ENCODE data around the gene ARL8A. TPM values are rescaled to one million over a fixed set of nuclear protein-coding genes. Genes with fewer than 3 reads are reported as not detected.

Gene ARL8A
- total RNA-seq, 2 donors from 2014 or later: 30.3 to 57.0 TPM

DNA sequence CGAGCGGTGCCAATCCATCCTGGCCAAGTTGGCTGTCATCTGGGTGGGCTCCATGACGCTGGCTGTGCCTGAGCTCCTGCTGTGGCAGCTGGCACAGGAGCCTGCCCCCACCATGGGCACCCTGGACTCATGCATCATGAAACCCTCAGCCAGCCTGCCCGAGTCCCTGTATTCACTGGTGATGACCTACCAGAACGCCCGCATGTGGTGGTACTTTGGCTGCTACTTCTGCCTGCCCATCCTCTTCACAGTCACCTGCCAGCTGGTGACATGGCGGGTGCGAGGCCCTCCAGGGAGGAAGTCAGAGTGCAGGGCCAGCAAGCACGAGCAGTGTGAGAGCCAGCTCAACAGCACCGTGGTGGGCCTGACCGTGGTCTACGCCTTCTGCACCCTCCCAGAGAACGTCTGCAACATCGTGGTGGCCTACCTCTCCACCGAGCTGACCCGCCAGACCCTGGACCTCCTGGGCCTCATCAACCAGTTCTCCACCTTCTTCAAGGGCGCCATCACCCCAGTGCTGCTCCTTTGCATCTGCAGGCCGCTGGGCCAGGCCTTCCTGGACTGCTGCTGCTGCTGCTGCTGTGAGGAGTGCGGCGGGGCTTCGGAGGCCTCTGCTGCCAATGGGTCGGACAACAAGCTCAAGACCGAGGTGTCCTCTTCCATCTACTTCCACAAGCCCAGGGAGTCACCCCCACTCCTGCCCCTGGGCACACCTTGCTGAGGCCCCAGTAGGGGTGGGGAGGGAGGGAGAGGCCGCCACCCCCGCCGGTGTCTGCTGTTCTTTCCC lies 16.5 kb downstream of the ARL8A start:
- no peak overlapping the region for H3K27ac ChIP-seq
- no peak for DNase-seq
- H3K4me1 ChIP-seq: no peaks in the 10 kb centered on the region
- intact Hi-C loops (cut with DNase I): no loop called here
- no peaks in the 10 kb centered on the region for H3K27me3 ChIP-seq
- H3K9me3 ChIP-seq: no peaks in the 10 kb centered on the region
- TF ChIP-seq, protein P1, sequence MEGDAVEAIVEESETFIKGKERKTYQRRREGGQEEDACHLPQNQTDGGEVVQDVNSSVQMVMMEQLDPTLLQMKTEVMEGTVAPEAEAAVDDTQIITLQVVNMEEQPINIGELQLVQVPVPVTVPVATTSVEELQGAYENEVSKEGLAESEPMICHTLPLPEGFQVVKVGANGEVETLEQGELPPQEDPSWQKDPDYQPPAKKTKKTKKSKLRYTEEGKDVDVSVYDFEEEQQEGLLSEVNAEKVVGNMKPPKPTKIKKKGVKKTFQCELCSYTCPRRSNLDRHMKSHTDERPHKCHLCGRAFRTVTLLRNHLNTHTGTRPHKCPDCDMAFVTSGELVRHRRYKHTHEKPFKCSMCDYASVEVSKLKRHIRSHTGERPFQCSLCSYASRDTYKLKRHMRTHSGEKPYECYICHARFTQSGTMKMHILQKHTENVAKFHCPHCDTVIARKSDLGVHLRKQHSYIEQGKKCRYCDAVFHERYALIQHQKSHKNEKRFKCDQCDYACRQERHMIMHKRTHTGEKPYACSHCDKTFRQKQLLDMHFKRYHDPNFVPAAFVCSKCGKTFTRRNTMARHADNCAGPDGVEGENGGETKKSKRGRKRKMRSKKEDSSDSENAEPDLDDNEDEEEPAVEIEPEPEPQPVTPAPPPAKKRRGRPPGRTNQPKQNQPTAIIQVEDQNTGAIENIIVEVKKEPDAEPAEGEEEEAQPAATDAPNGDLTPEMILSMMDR (IDR thresholded peaks at IDR 0.05): no peak
- no peak overlapping the region for H3K4me3 ChIP-seq
- no peak overlapping the region for H3K9ac ChIP-seq (ENCODE audit: low read depth in 2 of 2, low read length in 2 of 2)
- H3K36me3 ChIP-seq: no peaks in the 10 kb centered on the region

DNA sequence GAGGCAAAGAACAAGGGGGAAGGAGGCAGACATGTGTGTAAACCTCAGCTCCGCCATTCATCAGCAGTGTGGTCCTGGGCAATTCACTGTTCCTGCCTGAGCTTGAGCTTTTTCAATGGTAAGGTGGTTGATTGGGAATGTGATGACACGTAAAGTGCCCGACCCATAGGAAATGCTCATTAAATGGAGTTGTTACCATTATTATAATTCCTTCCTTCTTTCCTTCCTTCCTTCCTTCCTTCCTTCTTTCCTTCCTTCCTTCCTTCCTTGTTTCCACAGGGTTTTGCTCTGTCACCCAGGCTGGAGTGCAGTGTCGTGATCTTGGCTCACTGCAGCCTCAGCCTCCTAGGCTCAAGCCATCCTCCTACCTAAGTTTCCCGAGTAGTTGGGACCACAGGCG lies 17.5 kb downstream of the ARL8A start:
- Histone ChIP-seq H3K9ac (ENCODE audit: low read depth in 2 of 2, low read length in 2 of 2) (no peak overlapping the region), H3K27me3 (no peaks in the 10 kb centered on the region), H3K4me1 (no peaks in the 10 kb centered on the region), H3K36me3 (no peaks in the 10 kb centered on the region), H3K27ac (no peak overlapping the region), H3K9me3 (no peaks in the 10 kb centered on the region), H3K4me3 (no peak overlapping the region)
- intact Hi-C loops (cut with DNase I): no loop called here
- TF ChIP-seq, protein P1 (IDR thresholded peaks at IDR 0.05): no peak
- no peak for DNase-seq

DNA sequence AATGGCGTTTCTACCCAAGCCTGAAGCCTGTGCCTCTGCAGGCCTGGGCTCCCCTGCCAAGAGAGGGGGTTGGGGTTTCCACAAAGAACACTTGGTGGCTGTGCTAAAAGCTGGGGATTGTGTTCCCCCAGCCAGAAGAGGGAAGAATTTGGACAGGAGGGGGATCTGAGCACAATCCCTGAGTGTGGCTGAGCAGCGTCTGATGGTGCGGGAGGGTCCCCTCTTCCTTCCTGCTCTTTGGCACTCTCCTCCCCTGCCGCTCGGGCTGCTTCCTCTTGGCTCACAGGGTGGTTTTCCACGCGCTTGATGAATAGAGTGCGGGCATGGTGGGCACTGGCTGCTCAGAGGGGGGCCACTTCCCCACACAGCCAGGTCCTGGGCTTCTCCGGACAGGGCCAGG lies 18.1 kb downstream of the ARL8A start:
- no peak for DNase-seq
- H3K36me3 ChIP-seq: no peaks in the 10 kb centered on the region
- TF ChIP-seq, protein P1 (IDR thresholded peaks at IDR 0.05): no peak
- no peak overlapping the region for H3K9ac ChIP-seq (ENCODE audit: low read depth in 2 of 2, low read length in 2 of 2)
- no peaks in the 10 kb centered on the region for H3K9me3 ChIP-seq
- intact Hi-C loops (cut with DNase I): no loop called here
- H3K4me1 ChIP-seq: no peaks in the 10 kb centered on the region
- no peak overlapping the region for H3K4me3 ChIP-seq
- H3K27ac ChIP-seq: no peak overlapping the region
- no peaks in the 10 kb centered on the region for H3K27me3 ChIP-seq

DNA sequence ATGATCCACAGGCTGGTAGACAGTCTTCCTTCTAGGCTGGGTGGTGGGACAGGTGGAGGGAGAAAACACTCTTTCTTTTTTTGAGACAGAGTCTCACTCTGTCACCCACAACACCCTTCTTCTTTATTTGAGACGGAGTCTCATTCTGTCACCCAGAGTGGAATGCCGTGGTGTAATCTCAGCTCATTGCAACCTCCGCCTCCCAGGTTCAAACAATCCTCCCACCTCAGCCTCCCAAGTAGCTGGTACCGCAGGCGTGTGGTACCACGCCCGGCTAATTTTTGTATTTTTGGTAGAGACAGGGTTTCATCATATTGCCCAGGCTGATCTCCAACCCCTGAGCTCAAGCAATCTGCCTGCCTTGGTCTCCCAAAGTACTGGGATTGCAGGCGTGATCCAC lies 18.9 kb downstream of the ARL8A start:
- no peak overlapping the region for H3K27ac ChIP-seq
- TF ChIP-seq, protein P1 (IDR thresholded peaks at IDR 0.05): no peak

DNA sequence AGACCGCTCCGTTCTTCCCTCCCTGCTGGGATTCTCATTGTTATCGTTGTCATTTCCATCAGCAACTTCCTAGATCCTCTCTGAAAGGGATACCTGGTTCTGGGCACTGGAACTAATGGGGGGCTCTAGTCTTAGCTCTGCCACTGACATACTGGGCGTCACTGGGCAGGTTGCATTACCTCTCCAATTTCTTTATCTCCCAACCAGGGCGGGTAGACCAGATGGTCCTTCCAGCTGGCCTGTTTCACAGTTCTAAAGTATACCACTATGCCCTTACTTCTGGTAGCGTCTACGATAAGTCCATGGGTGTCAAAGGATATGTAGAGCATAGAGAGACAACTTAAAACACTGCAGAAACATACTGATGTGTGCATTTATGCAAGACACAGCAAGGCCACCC lies 20.4 kb downstream of the ARL8A start:
- no peaks in the 10 kb centered on the region for H3K27me3 ChIP-seq
- H3K9ac ChIP-seq (ENCODE audit: low read depth in 2 of 2, low read length in 2 of 2): no peak overlapping the region
- no peaks in the 10 kb centered on the region for H3K9me3 ChIP-seq
- TF ChIP-seq, protein P1 (IDR thresholded peaks at IDR 0.05): no peak
- intact Hi-C loops (cut with DNase I): no loop called here
- no peak overlapping the region for H3K27ac ChIP-seq
- H3K4me3 ChIP-seq: no peak overlapping the region
- no peaks in the 10 kb centered on the region for H3K36me3 ChIP-seq
- H3K4me1 ChIP-seq: no peaks in the 10 kb centered on the region
- DNase-seq: no peak

More for the DNA sequence above, 18.9 kb downstream of the ARL8A start:
- Histone ChIP-seq H3K9ac (ENCODE audit: low read depth in 2 of 2, low read length in 2 of 2) (no peak overlapping the region), H3K36me3 (no peaks in the 10 kb centered on the region), H3K9me3 (no peaks in the 10 kb centered on the region), H3K4me3 (no peak overlapping the region), H3K27me3 (no peaks in the 10 kb centered on the region), H3K4me1 (no peaks in the 10 kb centered on the region)
- intact Hi-C loops (cut with DNase I): no loop called here
- DNase-seq: no peak
